Measurements from ENCODE around the gene HAAO.
"Not testable (repeated sequence)": the region's sequence is repeated elsewhere in the genome, so short reads cannot be mapped to it uniquely, and the experiment has no call there.

HAAO gene

DNA sequence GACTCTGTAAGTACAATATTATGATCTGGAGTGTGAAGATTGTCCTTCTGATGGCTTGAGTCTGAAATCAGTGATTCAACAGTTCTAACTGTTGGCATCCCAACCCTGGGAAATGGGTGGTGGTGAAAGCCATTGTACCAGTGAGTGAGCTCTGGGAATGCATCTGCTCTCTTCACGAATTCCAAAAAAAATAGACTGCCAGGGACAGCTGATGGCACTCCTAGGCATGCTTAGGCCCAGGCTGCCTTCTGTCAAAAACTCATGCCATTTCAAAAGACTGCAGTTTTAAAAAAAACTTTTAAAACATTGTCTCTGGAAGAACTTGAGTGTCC, 48.8 kb downstream of the HAAO start:
- DNase-seq = no peak

DNA sequence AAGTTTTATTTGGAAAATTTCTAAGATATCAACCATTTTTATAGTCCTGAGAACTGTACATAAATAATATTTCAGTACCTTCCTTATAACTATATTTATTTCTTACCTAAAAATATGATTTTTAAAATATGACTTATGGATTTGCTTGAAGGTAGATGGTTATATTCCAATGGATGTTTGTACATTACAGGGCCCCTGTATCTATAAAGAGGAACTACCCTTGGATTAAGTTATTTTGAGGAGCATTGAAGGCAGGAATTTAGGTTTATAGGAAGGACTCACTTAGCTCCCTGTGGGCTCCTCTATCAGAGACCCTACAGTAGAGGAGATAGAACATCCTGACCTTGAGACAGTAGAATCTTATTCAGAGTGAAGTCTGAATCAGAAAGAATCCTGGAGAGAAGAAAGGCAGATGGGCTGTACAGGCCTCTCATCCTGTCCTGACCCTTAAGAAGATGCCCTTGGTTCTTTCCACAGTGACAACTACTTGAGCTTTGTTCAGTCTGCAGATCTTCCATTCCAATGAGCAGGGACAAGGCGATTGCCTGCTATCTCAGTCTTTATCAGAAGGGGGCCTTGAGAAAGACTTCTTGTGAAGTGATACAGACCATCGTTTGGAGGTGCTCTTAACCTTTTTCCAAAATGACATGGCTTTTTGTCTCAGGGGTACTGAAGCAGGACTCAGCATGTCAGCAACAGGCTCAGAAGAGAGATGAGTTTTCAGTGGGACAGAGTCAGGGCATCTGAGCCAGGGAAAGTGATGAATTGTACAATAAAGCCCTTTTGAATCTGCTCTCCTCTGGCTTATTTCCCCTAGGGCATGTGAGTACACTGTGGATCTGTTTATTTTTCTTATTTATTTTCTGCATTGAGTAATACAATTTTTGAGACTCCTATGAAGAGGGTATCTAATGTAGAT, 49.4 kb downstream of the HAAO start:
- no peak for DNase-seq

DNA sequence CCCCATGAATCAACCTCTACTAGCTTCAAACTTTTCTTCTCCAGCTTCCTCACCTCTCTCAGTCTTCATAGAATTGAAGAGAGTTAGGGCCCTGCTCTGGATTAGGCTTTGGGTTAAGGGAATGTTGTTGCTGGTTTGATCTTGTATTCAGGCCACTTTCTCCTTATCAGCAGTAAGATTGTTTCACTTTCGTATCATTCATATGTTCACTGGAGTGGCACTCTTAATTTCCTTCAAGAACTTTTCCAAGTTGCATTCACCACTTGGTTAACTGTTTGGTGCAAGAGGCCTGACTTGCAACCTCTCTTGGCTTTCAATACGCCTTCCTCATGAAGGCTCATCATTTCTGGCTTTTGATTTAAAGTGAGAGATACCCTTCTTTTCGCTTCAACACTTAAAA, 51.2 kb downstream of the HAAO start:
- no peak for DNase-seq

GRCh38 chr2:42736598-42737322, 55.6 kb downstream of the HAAO start:
- no peak for DNase-seq

GRCh38 chr2:42733852-42734251, 58.5 kb downstream of the HAAO start:
- no peak for DNase-seq

GRCh38 chr2:42731316-42731715, 61.1 kb downstream of the HAAO start:
- DNase-seq = not testable (repeated sequence)

DNA sequence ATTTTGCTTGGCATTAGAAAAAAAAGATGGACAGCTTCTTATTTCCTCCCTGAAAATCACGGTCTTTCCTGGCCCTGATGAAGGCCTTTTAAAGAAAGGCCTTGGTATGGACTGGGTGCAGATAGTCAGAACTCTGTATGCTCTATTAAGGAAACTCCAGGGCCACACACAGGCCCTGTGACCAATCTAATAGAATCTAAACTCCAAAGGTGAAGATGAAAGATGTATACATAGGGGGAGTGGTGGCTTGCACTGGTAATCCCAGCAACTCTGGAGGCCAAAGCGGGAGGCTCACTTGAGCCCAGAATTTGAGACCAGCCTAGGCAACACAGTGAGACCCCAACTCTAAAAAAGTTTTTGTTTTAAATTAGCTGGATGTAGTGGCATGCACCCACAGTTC, 65.7 kb downstream of the HAAO start:
- no peak for DNase-seq

DNA sequence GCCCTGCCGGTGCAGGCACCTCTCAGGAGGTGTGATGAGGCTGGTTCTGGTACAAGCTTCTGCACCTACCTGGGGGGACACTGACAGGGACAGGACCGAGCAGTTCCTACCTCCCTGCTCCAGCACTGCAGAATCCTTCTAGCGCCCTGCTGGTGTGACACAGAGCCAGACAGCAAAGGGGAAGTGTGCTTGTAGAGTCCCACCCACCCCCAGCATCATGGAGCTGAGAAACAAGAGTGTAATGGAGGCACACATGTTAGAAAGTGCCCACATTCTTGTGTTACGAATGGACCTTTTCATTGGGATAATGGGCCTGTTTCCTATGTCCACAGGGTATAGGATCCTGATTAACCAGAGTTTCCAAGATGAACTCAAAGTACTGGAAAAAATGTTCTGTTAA, 66.7 kb downstream of the HAAO start:
- peak; percentile 68 for DNase-seq

DNA sequence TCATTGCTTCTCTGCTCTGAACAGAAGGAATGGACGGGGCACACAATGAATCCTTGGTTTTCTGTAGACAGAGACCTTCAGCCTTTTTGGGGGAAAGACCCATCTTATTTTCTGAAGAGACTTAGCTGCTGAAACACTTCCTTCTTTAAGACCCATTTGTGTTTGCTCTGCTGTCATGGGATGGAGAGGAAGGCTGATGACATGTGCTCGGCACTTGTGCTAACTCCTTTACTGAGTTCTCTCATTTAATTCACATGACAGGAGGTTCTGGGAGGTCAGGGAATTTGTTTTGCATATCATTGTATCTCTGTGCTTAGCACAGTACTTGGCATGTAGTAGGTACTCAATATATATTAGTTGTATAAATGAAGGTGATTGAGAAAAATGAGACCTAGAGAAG, 67.5 kb downstream of the HAAO start:
- DNase-seq = no peak

DNA sequence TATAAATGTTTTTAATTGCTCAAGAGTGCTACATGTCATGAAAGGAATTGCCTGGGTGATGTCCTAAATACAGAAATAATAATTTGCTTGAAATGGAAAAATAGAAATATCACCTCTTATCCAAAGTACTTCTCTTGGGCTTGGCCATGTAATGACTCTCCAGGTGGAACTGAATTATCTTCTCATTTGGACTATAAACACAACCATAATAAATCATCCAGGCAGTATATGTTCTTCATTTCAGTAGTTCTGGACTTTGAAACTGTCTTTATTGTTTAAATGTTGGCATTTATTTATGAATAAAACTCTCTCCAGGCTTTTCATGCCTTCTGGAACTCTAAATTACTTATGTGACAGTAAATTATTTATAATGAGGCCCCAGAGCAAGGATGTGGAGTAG, 68.9 kb downstream of the HAAO start:
- no peak for DNase-seq

- peak; percentile 71 for DNase-seq
Measured at GRCh38 chr2:42722320-42723190, 69.8 kb downstream of the HAAO start.

DNA sequence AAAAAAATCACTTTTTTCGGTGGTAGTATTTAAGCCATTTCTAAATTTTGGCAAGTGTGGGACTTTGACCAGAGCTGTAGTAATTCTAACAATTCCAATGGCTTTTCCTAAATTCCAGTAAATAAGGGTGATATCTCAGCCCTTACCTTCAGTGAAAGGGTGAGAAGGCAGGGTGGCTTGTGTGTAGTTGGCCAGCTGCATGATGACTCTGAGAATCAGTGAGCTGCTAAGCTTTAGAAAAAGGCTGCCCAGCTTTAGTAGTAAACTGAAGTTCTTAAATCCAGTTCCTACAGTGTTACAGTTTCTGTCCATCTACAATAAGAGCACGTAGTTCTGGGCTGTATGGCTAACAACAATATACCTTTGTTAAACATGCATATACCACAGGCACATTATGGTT, 70.5 kb downstream of the HAAO start:
- DNase-seq = no peak
